ENCODE measurements around the gene PI16.
"Not testable (repeated sequence)": the region's sequence is repeated elsewhere in the genome, so short reads cannot be mapped to it uniquely, and the experiment has no call there.

The PI16 gene

DNA sequence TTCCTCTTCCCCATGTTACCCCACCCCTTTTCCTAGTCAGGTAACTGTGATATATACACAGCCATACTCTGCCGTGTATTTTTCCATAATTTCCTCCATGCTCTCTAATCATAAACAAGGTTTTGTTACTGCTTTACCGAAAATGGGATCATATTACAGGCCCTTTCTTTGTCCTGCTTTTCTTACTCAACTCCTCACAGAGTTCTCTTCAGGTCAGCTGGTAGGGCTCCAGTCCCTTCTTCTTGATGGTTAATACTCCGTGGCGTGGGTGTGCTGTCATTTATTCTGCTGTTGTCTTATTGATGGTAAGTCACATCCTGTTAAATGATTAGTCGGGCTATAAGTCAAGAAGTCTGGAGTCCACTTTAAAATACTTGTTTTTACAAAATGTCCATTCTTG lies 24.9 kb upstream of the PI16 start:
- DNase-seq: no peak

DNA sequence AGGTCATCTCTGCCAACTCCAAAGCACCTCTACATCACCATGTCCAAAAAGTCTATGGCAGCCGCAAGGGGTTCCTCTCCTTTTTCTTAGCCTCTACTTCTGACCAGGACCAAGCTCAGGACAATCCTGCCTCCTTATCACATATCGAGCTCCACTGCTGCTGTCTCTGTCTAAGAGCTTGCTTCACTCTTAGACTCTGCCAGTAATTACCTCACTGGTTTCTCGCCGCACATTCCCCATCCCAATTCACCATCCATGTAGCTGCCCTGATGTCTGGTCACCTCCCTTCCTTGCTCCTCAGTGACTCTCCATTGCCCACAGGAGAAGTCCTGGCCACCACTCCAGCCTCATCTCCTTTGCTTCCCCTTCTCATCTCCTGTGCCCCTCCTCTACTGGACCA lies 24.1 kb upstream of the PI16 start:
- DNase-seq: no peak

DNA sequence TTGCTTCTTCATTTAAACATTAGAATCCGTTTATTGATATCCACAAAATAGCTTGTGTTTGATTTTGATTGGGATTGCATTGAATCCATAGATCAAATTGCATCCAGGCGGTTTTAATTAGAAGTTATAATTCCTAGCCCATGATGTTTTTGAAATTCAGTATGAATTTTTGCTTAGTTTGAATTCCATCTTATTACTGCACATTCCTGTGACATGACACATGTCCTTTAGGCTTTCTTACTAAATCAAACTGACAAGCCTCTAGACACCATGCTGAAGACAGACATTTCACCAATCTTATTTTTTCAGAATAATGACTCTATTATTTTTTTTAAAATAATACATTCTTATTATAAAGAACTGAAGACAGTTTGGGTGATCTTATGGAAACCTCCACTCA lies 21.4 kb upstream of the PI16 start:
- DNase-seq: no peak

DNA sequence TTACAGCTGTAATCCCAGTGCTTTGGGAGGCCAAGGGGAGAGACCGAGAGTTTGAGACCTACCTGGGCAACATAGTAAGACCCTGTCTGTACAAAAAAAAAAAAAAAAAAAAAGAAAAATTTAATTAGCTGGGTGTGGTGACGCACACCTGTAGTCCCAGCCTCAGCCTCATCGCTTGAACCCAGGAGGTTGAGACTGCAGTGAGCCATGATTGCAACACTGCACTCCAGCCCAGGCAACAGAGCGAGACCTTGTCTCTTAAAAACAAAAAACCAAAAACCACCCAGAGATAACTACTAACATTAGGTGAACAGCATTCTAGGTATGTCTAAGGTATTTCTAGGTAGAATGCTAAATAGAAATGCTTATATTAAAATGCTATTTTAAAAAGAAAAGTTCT lies 21.0 kb upstream of the PI16 start:
- no peak for DNase-seq

DNA sequence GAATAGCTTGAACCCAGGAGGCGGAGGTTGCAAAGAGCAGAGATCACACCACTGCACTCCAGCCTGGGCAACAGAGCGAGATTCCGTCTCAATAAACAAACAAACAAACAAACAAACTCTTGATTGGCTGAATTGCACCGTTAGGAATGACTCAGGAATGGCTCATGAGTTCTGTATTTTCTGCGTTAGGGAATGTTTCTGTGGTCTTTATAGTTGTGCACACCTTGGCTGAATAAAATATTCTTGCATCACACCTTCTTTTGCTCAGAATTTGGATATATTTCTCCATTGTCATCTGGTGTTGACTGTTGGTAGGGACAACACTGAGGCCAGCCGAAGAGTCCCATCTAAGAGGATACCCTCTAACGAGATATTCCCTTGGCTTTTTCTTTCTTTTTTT lies 19.6 kb upstream of the PI16 start:
- no peak for DNase-seq

DNA sequence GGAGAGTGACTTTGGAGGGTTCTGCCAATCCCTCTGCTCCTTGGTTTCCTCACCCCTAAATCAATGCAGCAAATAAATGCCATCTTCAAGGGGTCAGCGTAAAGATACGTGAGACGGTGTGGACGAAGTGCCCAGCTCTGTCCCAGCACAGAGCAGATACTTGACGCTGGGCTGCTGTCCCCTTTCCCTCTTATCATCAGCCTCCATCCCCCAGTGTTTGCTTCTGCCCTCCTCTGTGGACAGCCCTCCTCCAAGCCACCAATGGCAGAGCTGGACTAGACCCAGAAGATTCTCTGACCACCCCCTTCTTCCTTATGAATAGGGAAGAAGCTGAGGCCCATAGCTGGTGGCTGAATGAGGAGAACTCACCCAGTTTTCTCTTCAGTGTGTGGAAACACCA lies 17.7 kb upstream of the PI16 start:
- DNase-seq: no peak

DNA sequence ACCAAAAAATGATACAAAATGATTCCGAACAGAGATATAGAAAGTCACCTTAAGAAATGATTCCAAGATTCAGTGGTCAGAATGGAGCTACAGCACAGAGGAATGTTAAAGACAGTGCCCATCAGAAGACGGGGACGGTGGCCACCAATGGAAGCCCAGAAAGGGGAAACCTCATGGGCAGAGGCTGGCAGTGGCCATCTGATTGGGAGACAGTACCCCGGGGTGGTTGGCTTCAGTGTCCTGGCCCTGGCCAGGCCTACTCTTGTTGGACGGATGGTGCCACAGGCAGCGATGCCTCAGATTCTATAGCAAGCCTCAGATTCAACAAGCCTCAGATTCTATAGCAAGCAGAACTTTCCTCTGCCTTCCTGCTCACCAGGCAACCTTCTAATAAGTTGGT lies 16.6 kb upstream of the PI16 start:
- no peak for DNase-seq

DNA sequence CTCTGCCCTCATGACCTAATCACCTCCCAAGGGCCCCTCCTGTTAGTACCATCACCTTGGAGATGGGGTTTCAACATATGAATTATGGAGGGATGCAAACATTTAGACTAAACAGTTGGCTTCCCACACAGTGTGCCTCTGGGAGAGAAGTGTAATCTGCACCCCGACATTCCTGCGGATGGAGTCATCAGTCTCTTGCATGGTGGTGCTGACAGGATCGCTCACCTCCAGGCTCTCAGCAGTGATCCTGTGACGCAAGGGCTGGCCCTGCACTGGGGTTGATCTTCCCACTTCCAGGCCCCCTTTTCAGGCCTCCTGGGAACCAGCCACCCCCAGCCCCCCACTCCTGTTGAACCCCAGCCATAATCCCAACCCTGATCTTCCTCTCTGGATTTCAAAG lies 16.0 kb upstream of the PI16 start:
- DNase-seq: no peak

DNA sequence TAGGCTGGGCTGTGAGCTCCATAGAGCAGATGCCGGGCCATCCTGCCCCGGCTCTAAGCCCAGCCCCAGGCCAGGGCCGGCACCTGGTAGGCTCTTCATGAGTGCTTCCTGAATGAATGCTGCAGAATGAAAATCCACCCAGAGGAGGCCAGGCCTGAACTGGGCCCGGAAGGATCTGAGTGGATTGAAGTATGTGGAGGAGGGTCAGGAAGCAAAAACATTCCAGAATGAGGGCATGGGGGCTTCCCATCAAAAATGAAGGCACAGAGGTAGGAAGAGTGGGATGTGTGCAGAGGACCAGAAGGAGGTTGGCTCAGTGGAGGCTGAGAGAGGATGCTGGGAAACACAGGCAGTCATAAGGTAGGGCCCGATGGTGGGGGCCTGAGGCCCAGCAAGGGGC lies 15.5 kb upstream of the PI16 start:
- DNase-seq: not testable (repeated sequence)

DNA sequence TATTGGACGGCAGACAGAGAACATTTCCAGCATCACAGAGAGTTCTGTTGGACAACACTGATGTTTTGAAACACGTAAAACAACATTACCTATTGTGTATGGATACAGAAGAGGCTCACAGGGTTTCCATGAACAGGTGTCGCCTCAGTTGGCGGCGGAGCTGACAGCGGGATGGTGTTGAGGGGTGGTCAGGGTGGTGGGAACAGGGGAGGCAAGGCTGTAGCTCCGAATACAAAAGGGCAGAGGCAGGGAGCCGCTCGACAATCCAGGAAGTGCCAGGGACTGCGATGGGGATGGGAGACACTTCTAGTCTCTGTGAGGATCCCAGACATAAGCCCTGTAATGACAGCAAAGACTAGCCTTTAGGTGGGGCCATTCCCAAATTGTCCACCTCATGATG lies 14.5 kb upstream of the PI16 start:
- no peak for DNase-seq

DNA sequence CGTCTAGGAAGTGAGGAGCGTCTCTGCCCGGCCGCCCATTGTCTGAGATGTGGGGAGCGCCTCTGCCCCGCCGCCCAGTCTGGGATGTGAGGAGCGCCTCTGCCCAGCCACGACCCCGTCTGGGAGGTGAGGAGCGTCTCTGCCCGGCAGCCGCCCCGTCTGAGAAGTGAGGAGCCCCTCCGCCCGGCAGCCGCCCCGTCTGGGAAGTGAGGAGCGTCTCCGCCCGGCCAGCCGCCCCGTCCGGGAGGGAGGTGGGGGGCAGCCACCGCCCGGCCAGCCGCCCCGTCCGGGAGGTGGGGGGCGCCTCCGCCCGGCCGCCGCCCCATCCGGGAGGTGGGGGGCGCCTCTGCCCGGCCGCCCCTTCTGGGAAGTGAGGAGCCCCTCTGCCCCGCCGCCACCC lies 13.0 kb upstream of the PI16 start:
- not testable (repeated sequence) for DNase-seq

DNA sequence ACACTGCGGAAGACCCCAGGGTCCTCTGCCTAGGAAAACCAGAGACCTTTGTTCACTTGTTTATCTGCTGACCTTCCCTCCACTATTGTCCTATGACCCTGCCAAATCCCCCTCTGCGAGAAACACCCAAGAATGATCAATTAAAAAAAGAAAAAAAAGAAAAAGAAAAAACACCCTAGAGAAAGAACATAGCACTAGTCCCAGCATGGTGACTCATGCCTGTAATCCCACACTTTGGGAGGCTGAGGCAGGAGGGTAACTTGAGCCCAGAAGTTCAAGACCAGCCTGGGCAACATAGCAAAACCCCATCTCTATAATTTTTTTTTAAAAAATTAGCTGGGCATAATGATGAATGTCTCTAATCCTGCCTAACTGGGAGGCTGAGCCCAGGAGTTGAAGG lies 12.2 kb upstream of the PI16 start:
- DNase-seq: not testable (repeated sequence)

DNA sequence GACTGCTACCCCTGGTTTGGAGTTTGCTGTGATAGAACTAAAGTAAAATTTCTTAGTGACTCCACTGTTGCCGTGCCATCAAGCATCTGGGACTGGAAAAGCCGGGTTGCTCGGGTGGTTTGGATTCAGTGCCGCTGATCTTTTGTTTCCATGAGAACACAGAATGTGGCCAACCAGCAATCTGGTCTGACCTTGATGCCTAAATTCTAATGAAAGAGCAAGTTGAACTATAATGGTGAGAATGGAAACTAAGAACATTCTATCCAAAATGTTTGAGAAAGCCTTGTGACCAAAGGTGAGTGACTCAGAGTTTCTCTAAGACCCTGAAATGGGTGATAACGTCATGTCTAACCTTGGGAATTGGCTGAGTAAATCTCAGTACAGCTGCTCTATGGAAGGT lies 9.9 kb upstream of the PI16 start:
- DNase-seq: no peak

DNA sequence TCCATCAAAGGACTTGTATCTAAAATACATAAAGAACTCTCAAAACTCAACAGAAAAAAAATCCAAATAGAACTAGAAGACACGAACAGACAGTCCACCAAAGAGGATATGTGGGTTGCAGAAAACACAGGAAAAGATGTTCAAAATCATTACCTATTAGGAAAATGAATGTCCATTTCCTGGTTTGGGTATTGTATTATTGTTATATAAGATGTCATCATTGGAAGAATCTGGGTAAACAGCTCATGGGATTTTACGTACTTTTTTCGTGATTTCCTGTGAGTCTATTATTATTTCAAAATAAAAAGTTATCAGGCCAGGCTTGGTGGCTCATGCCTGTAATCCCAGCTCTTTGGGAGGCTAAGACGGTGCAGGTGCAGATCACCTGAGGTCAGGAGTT lies 9.2 kb upstream of the PI16 start:
- DNase-seq: no peak

DNA sequence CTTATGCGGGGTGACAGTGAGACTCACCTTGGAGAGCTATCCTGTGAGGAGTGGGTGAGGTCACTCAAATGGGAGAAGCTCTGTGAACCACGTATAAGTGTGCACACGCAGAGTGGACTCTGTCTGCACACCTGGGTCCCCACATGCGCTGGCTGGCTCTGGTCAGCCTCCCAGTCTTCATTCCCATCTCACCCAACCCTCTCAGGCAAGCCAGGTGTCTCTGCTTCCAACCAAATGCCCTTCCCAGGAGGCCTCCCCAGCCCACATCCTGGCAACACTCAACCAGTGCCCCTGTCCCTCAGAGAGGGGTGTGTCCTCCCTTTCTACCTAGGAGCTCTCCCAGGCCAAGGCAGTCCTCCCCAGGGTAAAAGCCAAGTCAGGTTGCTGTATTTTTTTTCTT lies 8.0 kb upstream of the PI16 start:
- DNase-seq: no peak

DNA sequence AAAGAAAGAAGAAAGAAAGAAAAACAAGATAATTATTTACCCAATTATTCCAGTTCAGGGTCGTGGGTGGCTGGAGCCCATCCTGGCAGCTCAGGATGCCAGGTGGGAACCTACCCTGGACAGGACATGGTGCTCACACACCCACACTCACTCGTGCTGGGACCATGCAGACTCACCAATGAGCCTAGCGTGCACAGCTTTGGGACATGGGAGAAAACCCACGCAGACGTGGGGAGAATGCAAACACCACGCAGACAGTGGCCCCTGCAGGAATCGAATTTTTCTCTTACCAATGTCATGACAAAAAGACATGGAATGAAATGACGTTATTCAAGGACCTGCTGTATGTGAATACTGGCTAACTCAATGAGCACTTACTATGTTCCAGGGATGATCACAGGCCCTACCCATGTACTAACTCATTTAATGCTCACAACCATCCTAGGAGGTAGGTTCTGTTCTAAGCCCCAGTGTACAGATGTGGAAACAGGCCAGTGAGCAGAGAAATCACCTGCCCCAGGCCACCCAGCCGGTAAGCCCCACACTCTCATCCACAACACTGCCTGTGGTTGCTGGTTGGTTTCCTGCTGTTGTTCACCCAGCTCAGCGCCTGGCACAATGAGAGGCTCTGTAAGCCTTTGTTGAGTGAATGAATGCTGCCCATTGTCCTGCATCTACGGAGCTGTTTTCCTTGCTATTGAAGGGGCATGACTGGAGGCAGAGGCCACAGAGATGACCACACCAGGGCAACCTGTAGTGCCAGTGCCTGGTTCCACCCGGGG lies 6.8 kb upstream of the PI16 start:
- DNase-seq: peak; percentile 53

DNA sequence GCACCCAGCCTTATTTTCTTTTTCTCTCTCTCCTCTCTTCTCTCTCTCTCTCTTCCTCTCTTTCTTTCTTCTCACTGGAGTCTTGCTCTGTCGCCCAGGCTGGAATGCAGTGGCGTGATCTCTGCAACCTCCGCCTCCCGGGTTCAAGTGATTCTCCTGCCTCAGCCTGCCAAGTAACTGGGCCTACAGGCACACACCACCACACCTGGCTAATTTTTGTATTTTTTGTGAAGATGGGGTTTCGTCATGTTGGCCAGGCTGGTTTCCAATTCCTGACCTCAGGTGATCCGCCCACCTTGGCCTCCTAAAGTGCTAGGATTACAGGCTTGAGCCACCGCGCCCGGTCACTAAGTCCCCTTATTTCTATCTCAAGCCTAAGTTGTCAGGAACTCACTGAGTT lies 5.5 kb upstream of the PI16 start:
- DNase-seq: not testable (repeated sequence)

DNA sequence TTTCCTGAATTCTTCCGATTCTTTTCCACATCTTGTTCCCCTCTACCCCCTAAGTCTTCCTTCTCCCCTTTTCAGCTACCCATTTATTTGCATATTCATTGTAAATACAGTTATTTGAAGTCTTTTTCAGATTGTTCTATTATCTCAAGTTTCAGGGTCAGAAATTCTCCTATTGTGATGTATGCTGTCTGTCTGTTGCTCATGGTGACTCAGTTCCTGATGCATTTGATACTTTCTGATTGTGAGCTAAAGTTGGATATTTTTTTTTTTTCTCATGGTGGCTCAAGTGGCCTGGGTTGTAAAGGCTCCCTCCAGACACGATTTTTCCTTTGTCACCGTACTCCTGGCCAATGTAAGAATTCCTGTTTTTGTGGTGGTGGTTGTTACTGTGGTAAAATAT lies 4.9 kb upstream of the PI16 start:
- no peak for DNase-seq

DNA sequence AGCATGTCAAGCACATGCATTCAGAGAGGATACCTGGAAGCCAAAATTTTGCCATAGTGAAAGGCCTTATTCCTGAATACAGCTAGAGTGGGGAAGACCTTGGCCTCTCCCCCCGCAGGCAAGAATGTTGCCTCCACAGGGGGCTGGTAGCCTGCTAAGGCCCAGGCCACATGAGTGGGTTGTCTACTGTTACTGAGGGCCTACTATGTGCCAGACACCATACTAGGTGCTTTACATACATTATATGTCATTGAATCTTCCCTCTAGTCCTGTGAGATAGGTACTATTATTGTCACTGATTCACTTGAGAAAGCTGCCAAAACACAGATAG lies 642 bp upstream of the PI16 start:
- no peak for DNase-seq

DNA sequence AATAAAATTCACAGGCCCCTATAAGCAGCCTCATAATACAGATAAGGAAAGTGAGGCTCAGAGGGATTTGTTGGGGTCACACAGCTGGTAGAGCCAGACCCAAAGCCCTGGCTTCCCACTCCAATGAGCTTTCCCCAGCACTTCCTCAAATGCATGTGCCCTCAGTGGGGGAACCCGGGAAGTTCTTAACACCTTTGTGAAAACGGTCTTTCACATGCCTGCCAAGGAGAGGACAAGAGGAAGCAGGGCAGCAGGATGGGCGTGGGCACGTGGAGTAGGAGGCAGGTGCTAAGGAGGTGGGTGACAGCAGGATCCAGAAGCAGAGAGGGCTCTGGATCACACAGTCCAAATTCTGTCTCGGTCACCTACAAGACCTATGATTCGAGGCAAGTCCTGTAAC lies 598 bp downstream of the PI16 start:
- no peak for DNase-seq

DNA sequence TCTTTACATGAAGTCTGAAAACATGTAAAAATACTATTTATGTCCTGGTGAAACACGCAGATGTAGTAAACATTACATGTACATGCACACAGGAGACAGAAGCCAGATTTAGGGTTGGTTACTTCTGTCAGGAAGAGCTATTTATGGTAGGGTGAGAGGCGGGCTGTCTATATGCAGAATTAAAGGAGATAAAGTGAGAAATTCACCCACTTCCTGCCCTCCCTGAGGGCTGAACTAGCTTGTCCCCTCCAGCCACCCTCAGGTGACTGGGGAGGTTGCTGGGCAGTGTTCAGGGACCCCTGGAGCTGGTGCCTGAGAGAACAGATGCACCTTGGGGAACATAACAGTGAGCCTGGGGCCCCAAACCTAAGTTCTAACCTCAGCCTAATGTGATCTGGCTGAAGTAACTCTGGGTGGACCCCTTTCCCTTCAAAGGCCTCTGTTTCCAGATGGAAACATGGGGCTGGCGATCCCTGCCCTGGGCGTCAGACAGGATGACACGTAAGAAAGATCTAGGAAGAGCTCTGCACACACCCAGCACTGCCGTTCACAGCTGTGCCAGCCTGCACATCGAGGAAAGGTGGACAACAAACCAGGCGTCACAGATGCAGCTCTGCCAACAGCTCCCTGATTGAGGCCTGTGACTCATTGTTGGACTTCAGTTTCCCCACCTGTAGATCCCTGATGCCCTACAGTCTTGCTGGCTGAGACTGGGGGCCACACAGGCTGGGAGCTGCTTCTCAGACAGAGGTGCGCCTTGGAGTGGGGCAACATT lies 1.3 kb downstream of the PI16 start:
- no peak for DNase-seq

DNA sequence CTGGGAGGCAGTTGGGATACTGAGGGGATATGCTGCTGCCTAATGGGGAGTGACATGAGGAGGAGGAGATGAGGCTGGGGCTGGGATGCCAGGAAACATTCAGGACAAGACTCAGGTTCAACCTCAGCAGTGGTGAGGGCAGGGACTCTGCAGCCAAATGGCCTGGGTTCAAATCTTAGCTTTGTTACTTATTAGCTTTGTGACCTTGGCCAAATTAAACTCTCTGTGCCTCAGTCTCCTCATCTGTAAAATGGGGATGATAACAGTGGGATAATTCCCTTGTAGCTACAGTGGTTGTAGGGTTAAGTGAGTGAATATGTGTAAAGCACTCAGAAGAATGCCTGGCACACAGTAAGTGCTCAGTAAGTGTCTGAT lies 1.9 kb downstream of the PI16 start:
- no peak for DNase-seq

DNA sequence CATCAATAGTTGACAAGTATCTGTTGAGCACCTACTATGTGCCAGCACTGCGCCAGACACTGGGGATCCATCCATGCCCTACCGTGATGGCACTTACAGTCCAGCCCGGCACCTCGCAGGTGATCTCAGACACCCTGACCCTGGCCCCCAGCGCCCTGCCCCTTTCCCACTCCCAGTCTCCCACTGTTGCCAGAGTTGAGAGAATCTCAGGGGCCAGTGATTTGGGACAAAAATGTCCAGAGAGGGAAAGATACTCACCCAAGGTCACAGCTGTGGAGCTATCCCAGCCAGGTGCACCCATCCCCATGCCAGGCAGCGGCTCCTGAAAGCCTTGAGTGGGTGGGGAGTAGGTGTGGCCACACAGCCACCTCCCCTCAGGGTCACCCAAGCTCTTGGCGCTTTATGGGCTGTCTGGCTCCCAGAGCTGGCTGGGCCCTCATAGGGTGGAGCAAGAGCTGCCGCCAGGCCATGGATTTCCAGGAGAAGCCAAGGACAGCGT lies 3.3 kb downstream of the PI16 start:
- no peak for DNase-seq

DNA sequence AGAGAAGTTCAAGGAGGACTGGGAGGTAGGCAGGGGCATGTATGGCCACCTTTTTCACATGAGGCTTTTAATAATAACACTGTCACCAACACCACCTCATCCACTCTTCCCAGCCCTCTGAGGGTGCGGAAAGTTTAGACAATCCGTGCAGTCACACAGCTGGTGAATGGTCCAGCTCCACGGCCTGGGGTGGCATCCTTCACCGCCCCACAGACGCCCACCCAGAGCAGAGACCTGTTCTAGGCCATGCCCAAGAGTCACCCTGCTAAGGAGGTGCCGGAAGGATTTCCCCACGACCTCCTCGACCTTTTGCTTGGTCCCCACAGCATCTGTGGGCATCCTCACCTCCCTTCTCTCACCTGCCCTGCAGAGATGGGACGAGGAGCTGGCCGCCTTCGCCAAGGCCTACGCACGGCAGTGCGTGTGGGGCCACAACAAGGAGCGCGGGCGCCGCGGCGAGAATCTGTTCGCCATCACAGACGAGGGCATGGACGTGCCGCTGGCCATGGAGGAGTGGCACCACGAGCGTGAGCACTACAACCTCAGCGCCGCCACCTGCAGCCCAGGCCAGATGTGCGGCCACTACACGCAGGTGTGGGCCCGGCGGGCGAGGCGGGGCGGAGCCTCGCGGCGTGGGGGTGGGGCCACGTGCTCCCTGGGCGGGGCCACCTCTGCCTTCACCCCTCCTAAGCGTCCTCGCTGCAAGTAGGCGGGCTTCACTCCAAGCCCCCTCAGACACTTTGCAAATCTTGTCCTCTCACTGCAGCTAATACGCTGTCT lies 4.4 kb downstream of the PI16 start:
- DNase-seq: no peak
